Fibroblast of skin of left biceps (primary cell): ENCODE results near the gene RAE1.

Experiments
- DNase-seq, 2 experiments: peaks; one replicate each; pipeline ENCODE4 v3.0.0-alpha.2; 2013; ENCODE audit warnings: low read depth in 2 of 2

Gene RAE1

DNA sequence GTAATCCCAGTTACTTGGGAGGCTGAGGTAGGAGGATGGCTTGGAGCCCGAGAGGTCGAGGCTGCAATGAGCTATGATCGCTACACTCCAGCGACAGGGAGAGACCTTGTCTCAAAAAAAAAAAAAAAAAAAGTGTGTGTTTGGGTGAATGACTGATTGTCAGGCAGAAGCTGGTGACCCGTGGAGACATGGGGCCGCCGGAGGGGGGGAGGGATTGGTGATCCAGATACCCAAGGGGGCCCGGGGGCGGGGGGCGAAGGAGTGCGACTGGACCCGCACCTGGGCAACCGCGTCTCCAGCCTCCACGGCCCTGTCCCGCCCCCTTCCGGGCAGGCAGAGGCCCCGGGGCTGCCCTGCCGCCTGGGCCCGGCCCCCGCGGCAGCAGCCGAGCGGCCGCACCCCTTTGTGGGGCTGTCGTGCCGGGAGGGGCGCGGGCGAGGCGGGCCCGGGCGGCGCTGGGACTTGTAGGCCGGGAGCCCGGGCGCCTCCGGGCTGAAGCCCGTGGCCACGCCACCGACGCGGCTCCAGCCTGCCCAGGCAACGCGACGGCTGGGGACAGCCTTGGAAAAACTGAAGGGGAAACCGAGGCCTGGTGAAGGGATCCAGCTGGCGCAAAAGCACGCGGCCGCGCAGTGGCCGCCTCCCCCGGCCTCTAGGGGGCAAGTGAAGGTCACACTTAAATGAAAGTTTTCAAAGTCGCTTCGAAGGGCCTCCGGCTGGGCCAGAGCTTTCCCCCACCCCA lies 38.1 kb downstream of the RAE1 start:
- DNase-seq = peak; percentile 10 to 15

DNA sequence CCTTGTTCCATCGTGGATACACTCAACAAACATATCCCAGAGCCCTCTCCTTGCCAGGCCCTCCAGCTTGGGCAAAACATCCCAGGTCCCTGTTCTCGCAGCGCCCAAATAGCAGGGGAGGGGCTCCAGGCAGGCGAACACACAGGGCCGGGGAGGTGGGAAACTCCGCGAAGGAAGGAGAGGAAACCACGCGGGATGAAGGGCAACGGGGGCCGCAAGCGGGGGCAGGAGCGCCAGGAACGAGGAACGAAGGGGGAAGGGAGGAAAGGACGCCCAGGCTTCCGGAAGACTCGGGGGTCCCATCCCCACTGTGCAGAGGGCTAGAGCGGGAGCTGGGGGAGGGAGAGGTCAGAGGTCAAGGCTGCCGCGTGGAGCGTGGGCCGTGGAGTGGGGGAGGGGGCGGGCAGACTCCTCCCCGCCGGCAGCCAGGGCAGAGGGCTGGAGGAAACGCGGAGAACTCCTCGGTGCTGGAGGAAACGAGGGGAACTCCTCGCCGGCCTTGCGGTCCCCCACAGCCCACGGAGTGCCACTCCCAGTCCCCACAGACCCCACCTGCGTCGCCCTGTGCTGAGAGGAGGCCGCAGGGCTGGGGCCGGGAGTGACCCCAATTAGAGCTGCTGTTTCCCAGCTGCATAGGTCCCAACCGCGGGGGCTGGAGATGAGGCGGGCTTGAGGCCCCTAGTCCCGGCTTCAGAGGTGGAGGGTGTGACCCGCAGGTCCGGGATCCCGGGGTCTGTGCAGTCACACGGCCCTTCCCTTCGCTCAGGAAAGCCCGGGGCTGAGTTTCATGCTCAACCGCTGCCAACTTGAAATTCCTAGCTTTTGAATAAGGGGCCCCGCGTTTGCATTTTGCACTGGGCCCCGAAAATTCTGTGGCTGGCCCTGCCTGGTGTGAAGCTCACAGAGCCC lies 38.9 kb downstream of the RAE1 start:
- no peak for DNase-seq

DNA sequence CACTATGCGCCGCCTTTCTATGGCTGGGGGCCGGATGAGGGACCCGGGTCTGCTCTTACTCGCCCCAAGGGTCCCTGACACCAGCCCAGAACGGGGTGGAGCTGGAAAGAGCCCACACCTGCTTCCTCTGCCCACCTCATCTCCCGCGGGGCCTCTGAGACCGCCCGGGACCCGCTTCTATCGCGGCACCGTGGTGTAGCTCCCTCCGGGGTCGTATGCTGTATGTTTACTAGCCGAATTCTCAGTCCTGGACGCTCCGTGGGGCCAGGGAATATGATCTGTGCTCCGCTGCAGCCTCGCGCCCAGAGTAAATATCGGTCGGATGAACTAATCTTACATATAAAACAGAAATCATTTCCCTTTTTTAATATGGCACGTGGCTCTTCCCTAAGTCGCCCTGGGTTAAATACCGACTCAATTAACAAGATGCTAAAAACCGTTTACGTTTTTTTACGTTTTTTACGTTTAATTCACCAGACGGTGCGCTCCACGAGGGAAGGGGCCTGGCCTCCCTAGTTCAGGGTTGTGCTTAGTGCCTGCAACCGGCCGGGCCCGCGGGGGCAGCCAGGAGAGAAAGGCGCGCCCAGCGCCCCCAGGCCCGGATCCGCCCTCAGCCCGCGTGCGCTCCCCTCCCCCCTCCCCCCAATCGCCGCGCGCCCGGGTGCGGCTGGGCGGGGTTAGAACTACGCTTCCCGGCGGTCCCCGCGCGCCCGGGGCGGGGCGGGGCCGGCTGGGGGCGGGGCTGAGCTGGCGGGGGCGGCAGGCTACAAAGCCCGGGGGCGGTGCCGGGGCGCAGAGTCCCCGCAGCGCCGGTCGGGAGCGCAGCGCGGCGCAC lies 39.8 kb downstream of the RAE1 start, which contains the start of gene RBM38:
TSS of gene RBM38 (plus strand) at position 793 of the 835 bp plus-strand sequence. CDS start 186 bp downstream, outside the sequence.
- DNase-seq = peak; percentile 24 to 36

DNA sequence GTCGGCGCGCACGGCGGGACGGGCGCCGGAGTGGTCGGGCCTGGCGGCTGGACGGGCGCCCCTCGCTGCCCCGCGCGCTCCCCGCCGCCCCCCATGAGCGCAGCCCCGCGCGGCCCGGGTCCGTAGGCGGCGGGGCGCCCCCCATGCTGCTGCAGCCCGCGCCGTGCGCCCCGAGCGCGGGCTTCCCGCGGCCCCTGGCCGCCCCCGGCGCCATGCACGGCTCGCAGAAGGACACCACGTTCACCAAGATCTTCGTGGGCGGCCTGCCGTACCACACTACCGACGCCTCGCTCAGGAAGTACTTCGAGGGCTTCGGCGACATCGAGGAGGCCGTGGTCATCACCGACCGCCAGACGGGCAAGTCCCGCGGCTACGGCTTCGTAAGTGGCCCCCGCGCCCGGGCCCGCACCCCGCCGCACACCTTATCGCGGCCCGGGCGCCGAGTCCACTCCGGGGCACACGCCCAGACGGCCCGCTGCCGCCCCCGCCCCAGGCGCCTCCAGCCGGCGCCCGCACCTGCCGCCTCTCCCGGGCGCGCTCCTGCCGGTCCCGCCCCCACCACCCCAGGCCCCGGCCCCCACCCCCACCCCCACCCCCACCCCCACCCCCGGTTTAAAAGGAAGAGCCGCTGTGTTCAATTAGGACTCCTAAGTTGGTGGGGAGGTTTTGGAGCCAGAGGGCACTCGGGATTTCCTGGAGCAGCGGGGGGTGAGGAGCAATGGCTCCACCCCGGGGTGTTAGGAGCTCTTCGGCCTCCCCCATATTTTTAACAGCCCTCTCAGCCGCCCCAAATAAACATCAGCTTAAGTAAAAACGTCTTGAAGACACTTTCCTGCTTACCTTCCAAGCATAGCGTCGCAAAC lies 40.6 kb downstream of the RAE1 start:
- no peak for DNase-seq

DNA sequence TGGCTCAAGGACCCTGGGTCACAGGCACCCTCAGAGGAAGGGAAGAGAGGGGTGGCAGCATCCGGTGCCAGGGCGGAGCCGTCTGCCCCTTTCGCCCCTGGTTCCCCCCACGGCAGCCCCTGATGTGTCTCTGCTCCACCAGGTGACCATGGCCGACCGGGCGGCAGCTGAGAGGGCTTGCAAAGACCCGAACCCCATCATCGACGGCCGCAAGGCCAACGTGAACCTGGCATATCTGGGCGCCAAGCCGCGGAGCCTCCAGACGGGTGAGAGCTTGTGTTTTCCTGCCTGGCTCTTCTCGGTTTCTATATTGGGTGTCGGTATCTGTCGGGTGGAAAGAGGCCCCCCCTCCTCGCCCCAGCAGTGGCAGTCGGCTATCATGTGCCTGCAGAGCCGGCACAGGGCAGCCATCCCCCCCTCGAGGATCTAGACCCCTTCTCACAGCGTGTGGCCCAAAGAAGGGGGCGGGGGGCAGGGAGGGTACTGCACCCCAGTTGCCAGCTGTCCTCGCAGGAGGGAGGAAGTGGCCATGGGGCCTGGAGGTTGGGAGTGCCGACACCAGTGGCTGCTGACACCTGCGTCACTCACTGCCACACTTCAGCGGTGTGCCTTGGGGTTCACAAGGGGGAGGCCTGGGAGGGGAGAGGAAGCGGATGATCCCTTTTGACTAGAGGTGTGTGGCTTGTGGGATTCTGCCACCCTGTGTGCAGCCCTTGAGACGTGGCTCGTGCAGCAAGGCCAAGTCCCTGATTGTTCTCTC lies 41.6 kb downstream of the RAE1 start:
- no peak for DNase-seq

DNA sequence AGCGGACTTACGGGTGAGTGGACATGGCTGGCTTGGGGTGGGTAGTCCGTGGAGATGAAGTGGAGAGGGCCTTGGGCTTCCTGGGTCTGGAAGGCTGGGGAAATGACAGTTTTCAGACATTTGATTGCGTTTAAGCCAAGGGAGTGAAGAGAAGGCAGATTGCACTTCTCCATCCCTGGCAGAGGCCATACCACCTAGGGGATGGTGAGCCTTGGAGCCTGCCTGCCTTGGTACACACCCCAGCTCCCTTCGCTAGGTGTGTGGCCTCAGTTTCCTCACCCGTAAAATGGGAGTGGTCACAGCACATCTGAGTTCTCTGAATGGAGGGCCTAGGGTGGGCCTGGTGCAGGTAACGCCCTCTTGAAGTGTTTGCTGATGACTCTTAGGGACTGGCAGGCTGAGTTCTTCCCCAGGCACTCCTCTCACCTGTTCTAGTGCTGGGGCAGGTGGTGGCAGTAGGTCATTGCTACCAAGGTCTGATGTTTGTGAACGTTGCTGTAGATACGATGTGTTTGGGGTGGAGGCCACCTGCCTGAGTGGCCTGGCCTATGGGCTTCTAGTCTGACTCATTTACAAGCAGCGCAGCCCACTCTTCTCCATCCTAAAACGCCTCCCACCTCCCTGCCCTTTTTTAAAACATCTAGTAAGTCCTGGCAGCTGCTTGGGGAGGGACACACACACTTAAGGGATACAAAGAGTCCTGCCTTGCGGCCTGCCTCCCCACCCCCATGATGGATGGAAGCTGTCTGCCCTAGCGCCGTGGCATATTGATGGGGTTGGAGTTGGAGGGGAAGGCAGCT lies 42.5 kb downstream of the RAE1 start:
- no peak for DNase-seq

DNA sequence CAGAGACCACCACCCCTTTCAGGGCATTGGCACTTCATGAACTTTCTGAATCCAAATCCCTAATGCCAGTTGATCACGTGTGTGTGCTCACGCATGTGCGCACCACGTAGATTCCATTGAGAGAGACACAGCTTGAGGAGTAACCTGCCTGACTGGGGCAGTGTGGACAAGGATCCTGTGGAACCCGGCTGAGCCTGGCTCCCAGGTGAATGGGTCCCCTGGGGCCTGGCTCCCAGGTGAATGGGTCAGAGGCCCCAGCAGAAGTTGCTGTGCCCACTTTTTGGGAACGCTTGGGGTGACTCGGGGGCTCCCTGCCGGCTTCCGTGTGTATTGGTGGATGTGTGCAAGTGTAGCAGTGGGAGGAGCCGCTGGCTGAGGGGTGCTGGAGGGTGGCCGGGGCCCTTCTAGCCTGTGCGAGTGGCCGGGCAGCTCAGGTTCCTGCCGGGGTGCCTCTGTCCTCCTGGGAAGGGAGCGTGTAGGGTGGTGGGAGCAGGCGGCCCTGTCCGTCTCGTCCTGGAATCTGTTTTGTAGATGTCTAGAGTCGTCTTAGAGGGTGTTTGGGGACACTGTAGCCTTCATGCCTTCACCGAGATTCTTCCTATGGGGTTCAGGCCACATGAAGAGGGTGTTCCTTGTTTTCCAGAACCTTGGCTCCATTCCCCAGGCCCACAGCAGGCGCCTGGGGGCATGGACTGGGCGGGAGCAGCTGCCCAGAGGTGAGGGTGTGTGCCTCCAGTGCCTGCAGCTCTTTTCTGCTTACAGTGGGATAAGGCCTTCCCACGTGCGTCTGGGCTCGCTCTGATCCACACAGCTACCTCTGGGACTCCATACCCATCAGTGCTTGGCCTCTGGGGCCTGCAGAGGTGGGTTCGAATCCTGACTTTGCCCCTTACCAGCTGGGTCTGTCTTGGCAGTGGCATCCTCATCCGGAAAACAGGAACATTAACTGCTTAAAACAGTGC lies 43.3 kb downstream of the RAE1 start:
- DNase-seq = no peak

DNA sequence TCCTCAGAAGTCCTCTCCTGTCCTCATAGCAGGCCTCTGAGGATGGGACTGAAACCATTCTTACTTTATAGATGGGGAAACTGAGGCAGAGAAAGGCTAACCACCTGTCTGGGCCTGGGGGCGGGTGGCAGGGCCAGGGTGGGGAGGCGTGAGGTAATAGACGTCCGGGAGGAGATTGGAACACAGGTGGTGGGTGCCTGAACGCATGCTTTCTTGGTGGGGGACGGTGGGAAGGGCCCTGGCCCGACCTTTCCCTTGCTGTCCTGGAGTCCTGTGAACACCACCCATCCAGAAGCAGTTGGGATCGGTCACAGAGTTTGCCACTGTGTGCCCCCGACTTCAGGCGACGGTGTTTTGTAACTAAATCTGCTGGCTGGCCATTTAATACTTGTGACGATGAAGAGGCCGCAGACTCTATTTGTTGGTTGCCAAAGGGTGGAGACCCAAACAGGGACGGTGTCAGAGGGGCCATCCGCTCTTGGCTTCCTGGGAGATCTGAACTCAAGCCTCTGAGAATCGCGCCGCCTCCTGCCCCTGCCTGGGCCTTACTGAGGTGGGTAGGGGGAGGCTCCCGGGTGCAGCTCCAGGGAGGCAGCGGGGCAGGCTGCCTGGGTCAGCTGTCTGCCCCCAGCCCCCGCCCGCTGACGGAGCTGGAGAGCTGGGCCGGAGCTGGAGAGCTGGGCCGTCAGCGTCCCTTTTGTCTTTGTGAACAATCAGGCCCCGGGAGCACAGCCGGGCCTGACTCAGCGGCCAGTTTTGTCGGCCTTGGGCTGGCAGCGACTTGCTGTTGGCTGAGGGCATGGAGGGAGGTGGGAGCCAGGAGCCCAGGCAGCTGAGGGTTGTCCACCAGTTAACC lies 44.3 kb downstream of the RAE1 start:
- no peak for DNase-seq

DNA sequence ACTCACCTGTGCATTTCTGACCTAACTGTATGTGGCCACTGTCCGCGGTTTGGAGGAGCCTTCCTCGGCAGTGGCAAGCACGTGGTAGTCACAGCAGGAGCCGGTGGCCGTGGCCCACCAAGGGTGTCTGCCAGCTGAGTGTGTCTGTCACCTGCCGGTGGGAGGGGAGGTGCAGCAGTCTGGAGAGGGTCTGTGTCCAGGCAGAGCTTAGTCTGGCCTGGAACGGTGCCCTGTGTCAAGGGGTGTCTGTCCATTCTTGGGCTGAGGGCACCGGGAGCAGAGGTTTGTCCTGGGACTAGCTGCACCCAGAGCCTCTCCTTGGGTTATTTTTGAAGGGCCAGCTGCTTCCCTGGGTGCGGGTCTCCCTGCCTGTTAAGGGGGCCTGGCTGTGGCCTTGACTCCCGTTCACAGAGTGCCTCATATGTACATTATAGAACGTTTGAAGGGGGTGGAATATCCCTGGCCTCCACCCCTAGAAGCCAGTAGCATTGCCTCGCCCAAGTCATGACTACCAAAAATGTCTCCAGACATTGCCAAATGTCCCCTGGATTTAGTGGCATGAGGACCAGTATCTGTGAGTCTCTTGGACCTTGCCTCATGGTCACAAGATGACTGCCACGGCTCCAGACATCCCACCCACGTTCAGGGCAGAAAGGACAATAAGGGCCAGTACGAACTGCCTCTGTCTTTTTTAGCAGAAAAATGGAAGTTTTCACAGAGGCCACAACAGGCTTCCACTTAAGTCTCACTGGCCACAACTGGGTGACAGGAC lies 45.3 kb downstream of the RAE1 start:
- no peak for DNase-seq

DNA sequence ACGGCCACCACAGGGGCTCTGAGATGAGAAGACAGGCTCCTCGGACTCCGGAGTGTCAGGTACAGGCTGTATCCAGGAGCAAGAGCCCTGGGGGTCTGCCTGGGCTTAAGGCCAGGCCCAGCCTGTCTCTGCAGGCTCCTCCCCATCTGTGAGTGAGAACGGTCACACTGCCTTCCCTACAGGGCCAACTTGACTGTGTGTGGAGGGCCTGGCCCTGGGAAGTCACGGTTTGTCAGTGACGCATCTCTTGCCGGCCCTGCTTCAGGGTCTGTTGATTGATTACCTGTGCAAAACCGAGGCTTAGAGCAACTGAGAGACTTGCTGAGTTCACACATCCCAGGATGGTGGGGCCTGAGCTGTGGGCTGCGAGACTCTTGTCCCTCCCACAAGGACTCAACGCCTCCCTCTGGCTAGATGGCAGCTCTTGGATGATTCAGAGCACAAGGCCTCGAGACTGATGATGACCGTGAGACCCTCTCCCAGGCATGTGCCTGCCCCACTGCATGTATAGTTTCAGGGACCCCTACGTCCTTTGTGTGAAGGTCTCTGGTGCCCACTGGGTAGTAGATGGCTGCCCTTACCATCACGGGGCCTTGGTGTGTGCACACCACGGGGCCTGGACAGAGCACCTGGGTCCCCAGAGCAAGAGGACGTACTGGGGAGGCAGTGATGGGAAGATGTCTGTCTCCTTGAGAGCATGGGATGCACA lies 46.1 kb downstream of the RAE1 start:
- DNase-seq = no peak

DNA sequence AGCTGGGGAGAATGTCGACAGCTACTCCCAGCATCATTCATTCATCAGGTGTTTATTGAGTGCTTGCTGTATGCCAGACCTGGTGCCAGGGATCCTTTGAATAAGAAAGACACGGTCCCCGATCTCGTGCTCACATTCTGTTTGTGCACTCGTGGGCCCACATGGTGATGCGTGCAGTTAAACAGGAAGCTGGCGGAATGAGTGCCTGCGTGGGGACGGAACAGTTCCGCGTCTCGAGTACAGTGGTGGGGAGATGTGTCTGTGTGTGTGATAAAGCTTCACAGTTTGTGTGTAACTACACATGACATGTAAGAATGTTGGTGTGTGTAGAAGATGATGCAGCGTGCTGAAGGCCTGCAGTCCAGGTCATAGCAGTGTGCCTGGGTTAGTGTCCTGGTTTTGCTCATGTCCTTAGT lies 46.6 kb downstream of the RAE1 start:
- DNase-seq = no peak

DNA sequence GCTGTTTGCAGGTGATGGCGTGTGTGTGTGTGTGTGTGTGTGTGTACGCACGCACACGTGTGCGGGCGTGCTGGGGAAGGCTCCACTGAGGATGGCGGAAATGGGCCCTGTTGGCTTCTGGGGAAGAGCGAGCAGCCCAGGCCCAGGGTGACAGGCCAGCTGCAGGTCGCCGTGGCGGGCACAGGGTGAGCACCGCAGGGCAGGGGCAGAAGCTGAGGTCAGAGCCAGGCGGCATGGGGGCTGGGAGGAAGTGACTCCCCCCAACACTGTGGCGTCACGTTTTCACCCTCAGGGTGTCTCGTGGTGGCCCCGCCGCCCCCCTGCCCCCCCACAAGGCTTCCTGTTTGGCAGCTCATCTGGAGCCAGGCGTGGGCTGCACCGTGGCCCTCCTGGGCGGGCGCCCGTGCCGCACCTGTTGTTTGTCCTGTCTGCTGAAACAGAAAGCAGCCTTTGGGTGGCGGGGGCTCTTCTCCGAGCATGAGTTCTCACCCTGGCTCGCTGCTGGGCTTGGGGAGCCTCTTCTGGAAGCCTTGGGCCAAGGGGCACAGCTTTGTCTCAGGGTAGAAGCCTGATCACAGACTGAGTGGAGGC lies 47.3 kb downstream of the RAE1 start:
- DNase-seq = no peak

DNA sequence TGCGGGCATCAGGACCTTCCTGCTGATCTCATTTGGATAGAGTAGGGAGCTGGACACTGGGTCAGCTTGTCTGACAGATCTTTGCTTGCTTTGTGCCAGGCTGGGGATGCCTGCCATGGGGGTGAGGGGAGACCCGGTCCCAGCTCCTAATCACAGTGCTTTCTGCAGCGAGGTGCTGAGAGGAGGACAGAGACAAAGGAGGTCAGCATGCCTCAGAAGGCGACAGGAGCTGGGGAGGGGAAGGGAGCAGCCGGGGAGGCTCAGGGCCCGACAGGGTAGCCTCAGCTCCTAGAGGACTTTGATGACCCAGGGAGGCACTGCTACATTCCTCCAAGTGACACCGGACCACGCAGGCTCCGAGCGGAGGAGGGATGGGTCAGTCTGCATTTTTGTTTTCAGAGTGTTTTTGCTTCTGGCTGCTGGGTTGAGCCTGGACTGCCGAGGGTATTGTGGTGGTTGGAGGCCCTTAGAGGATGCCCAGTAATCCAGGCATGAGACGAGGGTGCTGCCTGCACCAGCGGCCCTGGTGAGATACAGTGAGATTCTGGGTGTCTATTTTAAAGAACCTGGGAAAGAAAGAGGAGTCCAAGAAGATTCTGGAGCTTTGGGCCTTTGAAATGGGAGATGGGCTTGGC lies 48.0 kb downstream of the RAE1 start:
- no peak for DNase-seq

DNA sequence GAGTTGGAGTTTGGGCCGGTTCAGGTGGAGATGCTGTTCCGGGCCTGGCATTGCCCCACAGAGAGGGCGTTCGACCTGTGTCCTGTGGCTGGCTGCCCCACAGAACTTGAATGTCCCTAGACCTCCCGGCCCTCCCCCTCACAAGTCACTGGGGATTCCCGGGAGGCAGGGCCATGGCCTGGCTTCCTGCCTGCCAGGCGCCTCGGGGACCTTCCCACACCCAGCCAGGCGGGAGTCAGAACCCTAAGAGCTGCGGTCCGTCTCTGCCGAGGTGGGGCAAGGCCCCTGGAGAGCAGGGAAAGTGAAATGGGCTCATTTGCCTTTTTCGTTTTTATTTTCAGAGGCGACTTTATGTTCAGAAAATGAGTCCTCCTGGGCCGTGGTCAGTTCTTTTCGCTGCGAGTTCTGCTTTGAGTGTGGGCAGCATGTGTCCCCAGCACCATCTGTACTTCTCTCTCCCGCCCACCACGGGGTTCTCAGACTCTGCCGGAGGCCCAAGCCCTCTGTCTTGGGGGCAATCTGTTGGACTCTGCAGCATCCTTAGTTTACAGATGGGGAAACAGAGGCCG lies 48.6 kb downstream of the RAE1 start:
- DNase-seq = no peak
